GM19035 (cell line): ENCODE results near the gene ADIPOR2.

Source experiments
- ATAC-seq: cut with Tn5 transposase; IDR thresholded peaks from one replicate; pipeline ENCODE4 v1.9.1; 2021; ENCODE audit not compliant: unreplicated experiment

ADIPOR2 gene

GRCh38 chr12:1768615-1769014 is 77.7 kb downstream of the ADIPOR2 start:
- ATAC-seq = no peak

GRCh38 chr12:1769809-1770494 is 79.1 kb downstream of the ADIPOR2 start:
- ATAC-seq = no peak

DNA sequence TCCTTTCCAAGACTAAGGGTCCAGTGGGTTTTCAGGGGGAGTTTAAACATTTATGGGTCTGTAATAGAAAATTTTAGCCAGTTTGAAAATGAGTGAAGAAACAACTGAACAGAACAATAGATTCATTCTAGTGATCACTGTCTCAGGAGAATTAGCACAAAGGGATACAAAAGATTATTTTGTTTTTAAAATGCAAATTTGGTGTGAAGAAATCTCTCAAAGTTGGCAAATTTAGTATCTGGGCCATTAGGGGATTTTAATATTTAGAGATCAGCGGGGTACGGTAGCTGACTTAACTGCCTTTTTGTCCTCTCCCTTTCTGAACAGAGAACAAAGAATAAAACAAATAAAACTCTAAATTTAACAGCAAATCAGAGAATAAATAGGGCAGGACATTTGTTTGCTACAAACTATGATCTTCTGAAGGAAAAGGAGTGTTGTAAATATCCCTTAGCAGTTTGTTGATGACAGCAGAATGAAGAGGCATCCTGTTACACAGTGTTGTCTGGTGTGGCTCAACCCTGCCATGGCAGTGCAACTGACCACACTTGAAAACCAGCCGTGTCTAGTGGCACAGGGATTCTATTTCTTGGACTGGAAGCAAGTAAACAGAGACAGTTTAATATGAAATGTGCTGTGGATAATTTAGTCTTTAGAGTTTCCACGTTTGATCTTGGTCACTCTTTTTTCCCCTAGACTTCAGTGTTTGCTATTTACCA is 83.2 kb downstream of the ADIPOR2 start:
- no peak for ATAC-seq

DNA sequence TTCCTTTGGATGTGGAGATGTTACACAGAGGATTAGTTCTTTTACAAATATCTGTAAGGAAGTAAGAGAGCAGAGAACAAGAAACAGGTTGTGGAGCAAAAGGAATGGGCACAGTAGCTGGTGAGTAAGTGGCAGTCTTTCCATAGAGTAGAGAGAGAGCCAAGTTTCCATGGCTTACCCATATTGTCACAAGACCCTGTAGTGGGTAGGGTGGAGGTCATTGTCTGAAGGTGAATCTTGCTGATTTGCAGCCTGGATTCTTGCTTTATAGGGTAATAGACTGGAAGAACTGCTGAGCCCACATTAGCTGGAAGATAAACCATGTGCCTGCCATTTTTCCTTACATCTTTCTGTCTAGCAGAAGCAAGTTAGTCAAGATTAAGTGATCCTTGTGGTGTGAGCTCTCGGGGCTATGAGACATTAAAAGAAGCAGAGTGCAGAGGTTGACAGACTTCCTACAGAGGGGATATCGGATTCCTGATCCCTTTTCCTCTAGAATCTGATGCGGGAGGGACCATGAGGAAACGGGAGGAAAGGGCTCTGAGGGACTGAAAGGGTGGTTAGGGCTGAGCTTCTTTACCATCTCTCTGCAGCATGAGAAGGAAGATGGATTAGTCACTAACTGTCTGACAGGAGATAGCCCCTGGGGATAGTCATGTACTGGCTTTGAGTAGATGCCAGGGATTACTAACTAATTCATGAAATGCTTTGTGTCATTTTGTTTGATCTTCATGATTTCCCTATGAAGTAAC is 85.5 kb downstream of the ADIPOR2 start:
- ATAC-seq = no peak

- ATAC-seq = no peak
Measured at GRCh38 chr12:1777798-1778197, 86.9 kb downstream of the ADIPOR2 start.

DNA sequence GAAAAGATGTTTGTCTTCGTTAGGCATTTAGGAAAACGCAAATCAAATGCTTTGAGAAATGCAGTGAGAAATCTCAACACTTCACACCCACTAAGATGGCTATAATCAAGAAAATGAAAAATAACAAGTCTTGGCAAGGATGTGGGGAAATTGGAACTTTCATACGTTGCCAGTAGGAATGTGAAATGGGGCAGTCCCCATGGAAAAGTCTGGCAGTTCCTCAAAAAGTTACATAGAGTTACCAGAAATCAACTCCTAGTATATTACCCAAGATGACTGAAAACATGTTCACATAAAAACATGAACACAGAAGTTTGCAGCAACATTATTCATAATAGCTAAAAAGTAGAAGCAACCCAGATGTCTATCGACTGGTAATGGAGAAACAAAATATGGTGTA is 88.0 kb downstream of the ADIPOR2 start:
- ATAC-seq = no peak

GRCh38 chr12:1779783-1780182 is 88.9 kb downstream of the ADIPOR2 start:
- no peak for ATAC-seq

DNA sequence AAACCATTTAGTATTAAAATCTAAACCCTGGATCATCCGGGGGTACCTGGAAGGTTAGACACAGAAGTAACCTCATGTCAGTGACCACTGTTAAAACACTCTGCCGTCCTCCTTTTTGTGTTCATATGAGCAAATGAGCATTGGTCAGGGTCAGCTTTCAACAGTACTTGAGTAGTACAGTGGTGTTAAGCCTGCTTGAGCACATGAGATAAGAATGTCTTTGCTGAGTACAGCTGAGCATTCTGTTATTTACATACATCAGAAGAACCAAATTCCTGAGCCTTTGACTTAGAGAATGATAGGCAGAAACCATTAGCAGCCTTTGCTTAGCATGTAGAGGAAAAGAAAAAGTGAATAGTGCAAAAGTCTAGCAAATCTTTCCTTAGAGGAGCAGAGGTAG is 90.9 kb downstream of the ADIPOR2 start:
- no peak for ATAC-seq

- no peak for ATAC-seq
Measured at GRCh38 chr12:1782215-1782614, 91.3 kb downstream of the ADIPOR2 start.

DNA sequence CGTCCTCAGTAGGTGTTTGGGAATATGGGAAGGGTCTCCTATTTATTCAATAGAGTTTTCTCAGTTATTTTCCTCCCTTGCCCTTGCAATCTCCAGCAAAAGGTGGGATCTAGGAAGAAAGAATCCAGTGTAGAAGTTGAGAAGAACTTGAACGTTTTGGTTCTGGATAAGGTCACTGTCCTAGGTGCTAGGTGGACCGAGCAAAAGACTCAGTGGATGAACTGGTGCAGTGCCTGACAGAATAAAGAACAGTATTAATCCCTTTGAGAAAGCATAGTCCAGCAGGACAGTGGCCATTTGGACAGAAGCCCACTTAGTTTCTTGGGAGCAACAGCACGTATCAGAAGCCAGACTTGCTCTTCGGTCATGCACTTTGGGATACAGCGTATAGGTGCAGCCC is 96.8 kb downstream of the ADIPOR2 start:
- ATAC-seq = no peak

- ATAC-seq = no peak
Measured at GRCh38 chr12:1790444-1790843, 99.6 kb downstream of the ADIPOR2 start.

DNA sequence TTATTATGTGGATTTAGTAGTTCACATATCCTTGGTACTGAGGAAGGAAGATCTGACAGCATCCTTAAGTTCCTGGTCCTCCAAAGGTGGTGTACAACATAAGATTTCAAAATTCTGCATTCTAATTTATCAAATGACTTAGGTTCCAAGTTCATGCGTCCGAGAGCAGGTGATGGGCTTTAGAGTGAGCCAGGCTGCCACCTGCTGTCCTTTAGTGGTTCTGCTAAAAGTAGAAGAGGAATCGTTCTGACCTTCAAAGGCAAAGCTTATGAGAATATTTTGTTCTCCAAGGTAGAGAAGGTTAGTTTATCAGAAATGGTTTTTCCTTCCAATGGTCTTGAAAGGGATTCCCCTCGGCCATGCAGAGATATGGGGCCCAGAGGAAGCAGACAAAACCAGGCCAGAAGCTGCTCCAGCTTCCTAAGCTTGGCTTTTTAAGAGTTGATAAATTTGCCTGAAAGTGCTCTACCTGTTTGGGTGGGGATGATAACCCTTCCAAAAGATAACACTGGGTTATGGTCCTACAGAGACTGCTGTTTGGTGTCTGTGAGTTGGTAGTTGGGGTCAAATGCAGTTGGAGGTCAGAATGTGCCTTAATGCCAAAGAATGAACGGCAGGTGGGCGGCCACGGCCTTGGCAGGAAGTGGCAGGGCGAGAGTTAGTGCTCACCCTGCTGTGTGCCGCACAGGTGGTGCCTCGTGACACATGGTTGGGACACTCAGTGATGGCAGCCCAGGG is 100.4 kb downstream of the ADIPOR2 start:
- ATAC-seq = no peak

- no peak for ATAC-seq
Measured at GRCh38 chr12:1792406-1792805, 101.5 kb downstream of the ADIPOR2 start.

DNA sequence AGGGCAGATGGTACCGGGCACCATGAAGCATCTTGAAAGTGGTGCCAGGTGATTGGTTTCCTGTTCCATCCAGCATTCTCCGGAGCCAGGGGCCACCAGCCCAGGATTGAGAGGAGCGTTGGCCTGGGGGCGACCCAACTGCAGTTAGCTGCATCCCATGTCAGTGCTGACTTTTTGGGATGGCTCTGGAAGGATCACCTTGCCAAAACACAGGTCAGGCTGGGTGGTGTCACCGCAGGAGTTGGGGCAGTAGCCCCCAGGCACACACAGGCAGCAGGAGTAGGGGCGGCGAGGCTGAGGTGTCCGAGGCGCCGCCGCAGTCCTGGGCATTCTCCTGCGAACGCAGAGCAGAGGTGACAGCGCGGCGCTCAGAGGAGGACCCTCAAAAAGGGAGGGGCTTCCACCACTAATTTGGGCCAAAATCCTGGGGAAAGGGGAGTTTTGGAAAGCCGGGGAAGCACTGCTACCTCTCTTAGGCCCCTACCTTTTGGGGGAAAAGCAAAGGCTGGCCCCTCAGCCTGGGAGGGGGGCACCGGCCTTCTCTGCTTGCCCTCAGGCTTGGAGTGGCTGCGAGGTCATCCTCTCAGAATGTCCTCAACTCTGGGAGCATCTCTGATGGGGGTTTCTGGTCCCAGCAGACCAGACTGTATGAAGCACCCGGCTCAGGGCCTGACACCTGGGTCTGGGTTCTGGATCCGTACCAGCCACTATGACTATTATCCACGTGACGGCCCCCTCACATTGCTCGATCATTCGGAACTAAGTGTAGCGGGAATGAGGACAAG is 102.7 kb downstream of the ADIPOR2 start:
- no peak for ATAC-seq

DNA sequence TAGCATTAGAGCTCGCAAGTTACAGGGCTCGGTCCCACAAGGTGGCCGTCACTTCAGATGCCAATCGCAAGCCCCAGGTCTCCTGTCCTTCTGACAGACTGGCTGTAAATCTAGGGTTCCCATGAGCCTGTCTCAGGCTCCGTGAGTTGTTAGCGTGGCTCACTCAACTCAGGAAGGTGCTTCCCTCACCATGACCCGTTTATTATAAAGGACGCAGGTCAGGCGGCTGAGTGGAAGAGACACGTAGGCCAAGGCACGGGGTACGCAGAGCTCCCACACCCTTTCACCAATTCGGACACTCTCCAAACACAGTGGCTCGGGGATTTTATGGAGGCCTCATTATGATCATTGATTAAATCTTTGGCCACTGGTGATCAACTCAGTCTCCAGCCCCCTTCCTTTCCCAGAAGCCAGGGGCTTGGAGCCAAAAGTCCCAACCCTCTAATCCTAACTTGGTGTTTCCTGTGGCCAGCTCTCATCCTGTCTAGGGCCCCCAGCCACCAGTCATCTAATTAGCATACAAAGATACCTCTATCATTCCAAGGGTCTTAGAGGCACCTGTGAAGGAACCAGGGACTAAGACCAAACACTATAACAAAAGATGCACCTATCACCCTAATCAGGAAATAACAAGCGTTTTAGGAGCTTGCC is 103.7 kb downstream of the ADIPOR2 start:
- ATAC-seq = no peak

DNA sequence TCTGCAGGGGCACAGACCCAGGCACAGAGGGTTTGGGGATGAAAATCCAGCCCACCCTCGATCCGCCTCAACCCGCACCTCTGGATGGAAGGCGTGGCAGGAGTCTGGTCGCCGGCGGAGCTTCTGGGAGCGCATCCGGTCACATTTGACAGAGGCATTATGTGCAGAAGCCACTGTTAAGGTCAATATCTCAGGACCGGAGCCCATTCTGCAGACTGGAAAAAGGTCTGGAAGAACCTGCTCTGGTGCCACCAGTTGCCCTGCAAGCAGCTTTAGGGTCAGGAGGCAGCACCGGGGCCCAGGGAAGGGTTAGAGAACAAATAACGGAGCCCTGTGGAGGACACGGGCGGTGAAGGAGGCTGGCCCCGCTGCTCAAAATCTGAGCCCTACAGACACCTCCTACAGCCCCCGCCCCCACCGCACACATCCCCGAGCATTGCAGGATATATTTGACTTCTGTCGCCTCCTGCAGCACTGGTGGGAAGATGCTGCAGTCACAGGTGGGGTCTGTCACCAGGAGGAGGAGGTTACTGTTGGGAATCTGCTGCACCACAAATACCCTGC is 104.4 kb downstream of the ADIPOR2 start:
- ATAC-seq = no peak

- ATAC-seq = peak; percentile 87
Measured at GRCh38 chr12:1795785-1796514, 105.1 kb downstream of the ADIPOR2 start.

DNA sequence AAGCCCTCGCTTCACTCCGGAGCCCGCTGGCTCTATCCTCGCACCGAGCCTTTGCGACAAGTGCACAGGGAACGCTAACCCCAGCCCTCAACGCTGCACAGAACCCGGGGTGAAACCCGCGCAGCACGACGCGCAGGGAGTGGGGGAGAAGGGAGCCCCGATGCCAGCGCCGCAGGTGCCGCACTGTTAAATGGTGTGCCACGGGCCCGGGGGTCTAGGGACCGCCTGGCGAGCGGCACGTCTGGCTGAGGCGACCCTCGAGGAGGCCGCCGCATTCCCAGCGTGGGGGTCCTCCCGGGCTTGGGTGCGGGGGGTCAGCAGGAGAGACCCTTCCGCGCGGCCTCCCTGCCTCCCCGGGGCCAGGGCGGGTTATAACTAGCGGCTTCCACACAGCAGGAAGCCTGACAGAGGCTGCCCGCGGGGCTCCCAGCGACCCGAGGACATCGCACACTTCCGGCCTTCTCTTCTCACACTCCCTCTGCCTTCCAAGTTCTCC is 105.7 kb downstream of the ADIPOR2 start:
- ATAC-seq = peak; percentile 31
